Subcutaneous adipose tissue (tissue), 4 donors: ENCODE data around the gene OR6C68. TPM values are rescaled to one million over a fixed set of nuclear protein-coding genes. Genes with fewer than 3 reads are reported as not detected.

Experiments used
- CTCF ChIP-seq: fragments of 450-650 bp; IDR thresholded peaks from one replicate; pipeline ENCODE4 v1.5.1; 2016; ENCODE audit warnings: low read depth, mild to moderate bottlenecking, control low read depth, antibody characterized with exemption, moderate library complexity
- total RNA-seq, 4 donors: library from RNA; depleted of rRNA; stranded (reverse); fragments of >200 nt; gene quantifications; one replicate each; pipeline ENCODE4 v1.1.0, GENCODE V29; 2016

The OR6C68 gene
- not detected for total RNA-seq

DNA sequence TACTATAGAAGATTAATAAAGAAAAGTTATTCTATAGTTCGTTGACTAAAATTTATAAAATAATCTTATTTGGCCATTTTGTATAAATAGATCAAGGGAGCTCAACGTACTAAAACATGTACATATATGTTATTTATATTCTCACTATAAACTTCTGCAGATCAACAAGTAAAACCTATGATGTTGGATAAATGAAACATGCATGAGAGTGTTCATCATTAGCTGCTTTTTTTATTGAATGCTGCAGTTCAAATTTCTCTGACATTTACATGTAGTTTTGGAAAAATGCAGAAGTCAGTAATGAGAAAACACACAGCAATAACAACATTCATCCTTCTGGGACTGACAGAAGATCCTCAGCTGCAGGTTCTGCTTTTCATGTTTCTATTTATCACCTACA, at the start of gene OR6C68:
Gene OR6C68 (plus strand): TSS at position 301 of the 400 bp plus-strand sequence. CDS start 0 bp downstream, at position 301.
- TF ChIP-seq CTCF: no peak

GRCh38 chr12:55443776-55444175, 48.4 kb upstream of the OR6C68 start, which contains the start of gene OR6C2:
Gene OR6C2, plus strand, starts transcription at chr12:55444076. Its CDS starts 8,138 bp downstream, at chr12:55452214.
- TF ChIP-seq CTCF: no peak

DNA sequence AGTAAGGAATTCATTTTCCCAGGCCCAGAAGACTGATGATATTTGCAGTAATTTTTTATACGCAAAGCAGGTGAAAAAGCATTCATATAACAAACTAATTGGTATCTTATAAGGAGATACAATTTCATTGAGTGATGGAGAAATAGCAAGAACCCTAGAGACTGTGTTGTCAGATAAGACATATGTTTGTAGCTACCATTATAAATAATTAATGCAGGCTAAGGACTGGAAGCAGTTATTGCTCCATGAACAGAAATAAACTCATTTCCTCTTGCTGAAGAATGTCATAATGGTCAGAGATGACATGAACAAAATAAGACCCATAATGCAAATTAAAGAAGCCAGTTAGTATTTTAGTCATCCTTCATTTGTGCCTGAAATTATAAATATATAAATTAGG, 46.8 kb upstream of the OR6C68 start:
- no peak for TF ChIP-seq CTCF

GRCh38 chr12:55446326-55446725, 45.9 kb upstream of the OR6C68 start:
- TF ChIP-seq CTCF: no peak

DNA sequence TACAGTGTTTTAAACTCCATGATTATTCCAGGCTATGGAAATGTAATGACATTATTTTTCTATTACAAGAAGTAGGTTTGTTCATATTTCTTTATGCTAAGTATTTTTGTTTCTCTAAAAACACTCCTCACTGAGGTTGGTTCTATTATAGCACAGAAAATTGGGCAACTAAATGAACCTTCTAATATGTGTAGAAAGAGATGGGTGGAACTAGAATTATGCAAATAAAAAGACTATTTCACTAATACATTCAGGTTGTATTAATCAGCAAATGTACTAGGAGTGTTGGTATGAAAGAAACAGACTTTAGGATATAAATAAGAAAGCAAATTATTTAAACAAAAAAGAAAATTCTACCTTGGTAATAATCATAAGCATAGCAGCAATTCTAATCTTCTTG, 43.4 kb upstream of the OR6C68 start:
- no peak for TF ChIP-seq CTCF

- no peak for TF ChIP-seq CTCF
Measured at GRCh38 chr12:55467836-55468235, 24.3 kb upstream of the OR6C68 start.

DNA sequence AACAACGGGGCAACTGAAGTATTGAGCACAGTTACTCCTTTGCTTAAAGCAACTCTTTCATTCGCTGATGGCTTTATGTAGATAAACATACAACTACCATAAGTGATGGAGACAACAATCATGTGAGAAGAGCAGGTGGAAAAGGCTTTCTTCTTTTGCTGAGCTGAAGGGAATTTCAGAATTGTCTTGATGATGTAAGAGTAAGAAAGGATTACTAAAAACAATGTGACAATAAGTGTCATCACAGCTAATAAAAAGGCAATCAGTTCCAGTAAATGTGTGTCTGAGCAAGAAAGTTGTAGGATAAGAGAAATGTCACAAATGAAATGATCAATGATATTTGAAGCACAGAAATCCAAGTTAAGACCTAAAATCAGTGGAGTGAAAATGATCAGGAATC, 22.9 kb upstream of the OR6C68 start:
- TF ChIP-seq CTCF: no peak
